NT2/D1 (cell line): ENCODE results near the gene ITPK1.

Experiments
- SUZ12 ChIP-seq: IDR thresholded peaks from 2 replicates; pipeline ENCODE4 v1.6.1; 2011; ENCODE audit not compliant: insufficient read length, insufficient read depth; ENCODE audit errors: extremely low read depth
- YY1 ChIP-seq: IDR thresholded peaks from 2 replicates; pipeline ENCODE4 v1.6.1; 2011; ENCODE audit not compliant: insufficient read length, insufficient read depth
- ZNF274 ChIP-seq: IDR thresholded peaks from 2 replicates; pipeline ENCODE4 v1.6.1; 2011; ENCODE audit warnings: mild to moderate bottlenecking, low read depth, low read length

GRCh38 chr14:92922883-92923743, 192.6 kb downstream of the ITPK1 start, which contains the start of gene CHGA:
- TF ChIP-seq ZNF274 (no peak), SUZ12 (no peak), YY1 (no peak)
